CMK (cell line): ENCODE results near the gene MYMK.
"Not testable (repeated sequence)": the region's sequence is repeated elsewhere in the genome, so short reads cannot be mapped to it uniquely, and the experiment has no call there.

ENCODE experiments used
- DNase-seq: peaks from one replicate; pipeline ENCODE4 v3.0.0-alpha.2; 2010; ENCODE audit warnings: low read depth

Gene MYMK, protein sequence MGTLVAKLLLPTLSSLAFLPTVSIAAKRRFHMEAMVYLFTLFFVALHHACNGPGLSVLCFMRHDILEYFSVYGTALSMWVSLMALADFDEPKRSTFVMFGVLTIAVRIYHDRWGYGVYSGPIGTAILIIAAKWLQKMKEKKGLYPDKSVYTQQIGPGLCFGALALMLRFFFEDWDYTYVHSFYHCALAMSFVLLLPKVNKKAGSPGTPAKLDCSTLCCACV

GRCh38 chr9:133524679-133525228, at the start of gene MYMK:
MYMK (minus strand) TSS chr9:133524959; CDS start chr9:133524844, 115 bp downstream.
- DNase-seq: no peak

DNA sequence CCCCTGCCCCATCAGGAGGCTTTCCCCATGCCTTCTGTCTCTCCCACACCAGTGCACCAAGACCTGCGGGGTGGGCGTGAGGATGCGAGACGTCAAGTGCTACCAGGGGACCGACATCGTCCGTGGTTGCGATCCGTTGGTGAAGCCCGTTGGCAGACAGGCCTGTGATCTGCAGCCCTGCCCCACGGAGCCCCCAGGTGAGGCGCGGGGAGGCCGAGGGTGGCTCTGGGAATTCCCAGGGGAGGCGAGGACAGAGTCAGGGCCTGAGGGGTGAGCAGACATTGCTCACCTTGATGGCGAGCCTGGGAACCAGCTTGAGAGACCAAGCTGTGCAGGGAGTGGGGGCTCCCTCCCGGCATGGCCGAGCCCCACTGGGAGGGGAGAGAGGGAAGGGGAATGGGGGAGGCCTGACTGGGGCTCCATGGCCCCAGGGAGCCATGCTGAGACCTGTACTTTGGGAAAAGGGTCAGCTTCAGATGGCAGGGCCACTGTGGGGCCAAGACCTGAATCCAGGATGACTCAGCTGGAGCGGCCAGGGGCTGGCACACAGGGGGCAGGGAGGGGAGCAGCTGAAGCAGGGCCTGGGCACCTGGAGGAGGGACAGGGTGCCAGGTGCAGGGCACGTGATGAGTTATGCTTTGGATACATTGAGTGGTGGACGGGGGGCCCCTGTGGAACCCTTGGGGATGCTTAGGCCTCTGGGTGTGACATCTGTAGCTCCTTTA, 49.2 kb upstream of the MYMK start:
- no peak for DNase-seq

DNA sequence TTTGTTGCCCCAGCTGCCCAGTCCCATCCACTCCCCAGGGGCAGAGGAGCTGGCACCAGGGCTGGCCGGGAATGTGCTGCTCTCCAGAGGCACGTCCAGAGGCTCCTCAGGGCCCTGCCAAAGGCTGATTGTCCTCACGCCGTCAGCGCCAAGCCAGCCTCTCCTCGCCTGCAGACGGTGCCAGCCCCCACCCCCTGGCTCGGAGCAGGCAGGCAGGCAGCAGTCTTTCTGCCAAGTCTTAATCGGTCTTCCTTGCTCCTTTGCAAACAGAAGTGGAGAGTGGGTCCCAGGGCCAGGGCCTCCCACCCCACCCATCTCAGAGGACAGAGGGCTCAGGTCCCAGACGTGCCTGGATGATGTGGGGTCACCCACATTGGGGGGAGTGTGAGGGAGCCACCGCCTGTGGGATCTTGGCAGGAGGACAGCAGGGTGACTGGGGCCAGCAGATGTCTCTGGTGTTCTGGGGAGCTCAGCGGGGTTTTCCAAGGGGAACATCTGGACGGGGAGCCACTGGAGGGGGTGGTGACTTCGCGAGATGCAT, 48.1 kb upstream of the MYMK start:
- no peak for DNase-seq

GRCh38 chr9:133571896-133572595, 47.3 kb upstream of the MYMK start:
- DNase-seq: no peak

GRCh38 chr9:133571391-133571890, 46.7 kb upstream of the MYMK start:
- DNase-seq: no peak

GRCh38 chr9:133570691-133571080, 45.9 kb upstream of the MYMK start:
- no peak for DNase-seq

- no peak for DNase-seq
These were observed 45.3 kb upstream of the MYMK start for GRCh38 chr9:133569891-133570690.

DNA sequence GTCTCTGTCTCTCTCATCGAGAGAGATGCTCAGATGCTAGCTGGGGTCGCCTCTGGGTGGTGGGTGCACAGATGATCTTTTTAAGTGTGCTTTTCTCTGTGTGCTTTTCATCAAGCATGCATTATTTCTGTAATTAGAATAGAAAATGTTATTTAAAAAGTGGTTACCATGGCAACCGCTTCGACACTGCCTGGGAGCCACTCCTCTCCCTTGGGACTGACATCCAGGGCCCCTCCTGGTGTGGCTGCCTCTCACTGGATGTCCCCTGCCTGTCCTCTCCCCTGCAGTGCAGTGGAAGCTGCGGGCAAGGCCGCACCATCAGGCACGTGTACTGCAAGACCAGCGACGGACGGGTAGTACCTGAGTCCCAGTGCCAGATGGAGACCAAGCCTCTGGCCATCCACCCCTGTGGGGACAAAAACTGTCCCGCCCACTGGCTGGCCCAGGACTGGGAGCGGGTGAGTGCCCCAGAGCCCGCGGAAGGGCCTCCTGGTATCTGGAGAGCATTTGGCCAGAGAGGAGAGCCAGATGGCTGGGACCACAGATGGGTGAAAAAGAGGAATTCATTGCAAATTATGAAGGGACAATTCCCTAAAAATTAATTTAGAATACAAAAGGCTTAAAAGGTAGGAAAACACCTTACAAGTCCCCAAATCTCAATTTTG, 44.5 kb upstream of the MYMK start:
- DNase-seq: no peak

- DNase-seq: no peak
These were observed 43.4 kb upstream of the MYMK start for GRCh38 chr9:133568186-133568585.

GRCh38 chr9:133566817-133567216, 42.1 kb upstream of the MYMK start:
- DNase-seq: no peak

DNA sequence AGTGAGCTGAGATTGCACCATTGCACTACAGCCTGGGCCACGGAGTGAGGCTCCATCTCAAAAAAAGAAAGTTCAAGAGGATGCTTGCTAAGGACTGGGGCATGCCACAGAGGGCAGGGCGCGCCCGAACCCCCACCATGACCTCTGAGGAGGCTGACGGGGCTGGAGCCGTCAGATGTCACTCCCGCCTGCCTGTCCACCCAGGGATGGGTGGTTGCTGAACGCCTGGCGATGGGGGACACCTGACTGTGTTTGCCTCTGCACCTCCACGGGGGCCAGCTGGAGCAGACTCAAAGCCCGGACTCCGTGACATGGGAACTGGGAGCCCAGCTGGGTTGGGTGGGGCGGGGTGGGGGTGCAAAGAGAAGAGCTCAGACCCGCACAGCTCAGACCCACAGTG, 41.6 kb upstream of the MYMK start:
- DNase-seq: no peak

- no peak for DNase-seq
These were observed 39.8 kb upstream of the MYMK start for GRCh38 chr9:133564451-133565116.

GRCh38 chr9:133563814-133564213, 39.1 kb upstream of the MYMK start:
- not testable (repeated sequence) for DNase-seq

DNA sequence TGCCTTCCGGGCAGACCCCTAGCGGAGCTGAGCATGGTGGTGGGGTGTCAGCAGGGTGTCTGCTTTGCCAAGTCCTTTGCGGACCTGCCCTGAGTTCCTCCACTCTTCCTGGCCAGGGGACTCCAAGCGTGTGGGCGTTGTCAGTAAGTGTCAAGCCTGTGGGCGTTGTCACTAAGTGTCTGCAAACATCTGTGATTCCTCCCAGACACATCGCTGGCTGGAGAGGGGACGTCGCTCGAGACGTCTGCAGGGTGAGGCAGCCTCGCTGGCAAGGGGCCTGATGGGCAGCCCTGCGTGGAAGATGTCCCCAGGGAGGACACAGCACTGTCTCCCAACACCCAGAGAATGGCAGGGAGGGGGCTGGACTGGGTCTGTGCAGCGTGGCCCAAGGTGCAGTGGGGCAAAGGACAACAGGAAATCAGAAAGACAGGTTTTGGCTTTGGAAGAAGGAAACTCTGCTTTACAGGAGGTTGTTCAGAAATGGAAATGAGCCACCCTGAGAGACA, 38.6 kb upstream of the MYMK start:
- no peak for DNase-seq

DNA sequence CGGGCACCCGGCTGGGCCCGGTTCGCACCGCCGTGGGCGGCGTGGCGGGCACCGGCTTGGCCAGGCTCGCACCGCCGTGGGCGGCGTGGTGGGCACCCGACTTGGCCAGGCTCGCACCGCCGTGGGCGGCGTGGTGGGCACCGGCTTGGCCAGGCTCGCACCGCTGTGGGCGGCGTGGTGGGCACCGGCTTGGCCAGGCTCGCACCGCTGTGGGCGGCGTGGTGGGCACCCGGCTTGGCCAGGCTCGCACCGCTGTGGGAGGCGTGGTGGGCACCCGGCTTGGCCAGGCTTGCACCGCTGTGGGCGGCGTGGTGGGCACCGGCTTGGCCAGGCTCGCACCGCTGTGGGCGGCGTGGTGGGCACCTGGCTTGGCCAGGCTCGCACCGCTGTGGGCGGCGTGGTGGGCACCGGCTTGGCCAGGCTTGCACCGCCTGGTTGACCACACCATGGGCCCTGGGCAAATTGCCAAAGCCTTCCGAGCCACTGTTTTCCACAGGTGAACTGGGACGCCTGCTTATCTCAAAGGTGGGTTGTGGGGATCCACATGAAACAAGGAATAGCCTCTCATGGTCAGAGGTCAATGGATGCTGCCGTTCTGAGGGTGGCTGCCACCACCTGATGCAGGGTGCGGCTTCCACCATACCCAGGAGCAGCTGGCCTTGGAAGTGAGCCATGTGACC, 38.0 kb upstream of the MYMK start:
- DNase-seq: no peak

DNA sequence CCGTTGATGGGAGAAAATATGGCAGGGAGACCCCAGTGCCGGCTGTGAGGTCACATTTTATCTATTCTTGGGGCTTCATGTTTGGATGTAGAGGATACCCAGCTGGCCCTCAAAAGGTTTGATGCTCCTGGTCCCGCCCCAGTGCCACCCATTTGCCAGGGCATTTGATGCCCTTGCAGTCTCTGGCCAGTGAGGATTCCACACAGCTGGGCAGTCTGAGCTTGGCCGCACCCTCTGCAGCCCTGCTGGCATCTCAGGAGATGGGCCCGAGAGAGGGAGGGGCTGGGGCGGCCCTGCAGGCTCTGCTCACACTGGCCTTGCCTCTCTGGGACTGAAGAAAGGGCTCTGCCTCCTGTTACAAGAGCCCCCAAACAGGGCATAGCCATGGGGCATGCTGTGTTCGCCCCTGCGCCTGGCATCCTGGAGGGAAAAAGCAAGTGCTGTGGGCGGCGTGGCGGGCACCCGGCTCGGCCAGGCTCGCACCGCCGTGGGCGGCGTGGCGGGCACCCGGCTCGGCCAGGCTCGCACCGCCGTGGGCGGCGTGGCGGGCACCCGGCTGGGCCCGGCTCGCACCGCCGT, 37.3 kb upstream of the MYMK start:
- DNase-seq: no peak

- no peak for DNase-seq
These were observed 36.2 kb upstream of the MYMK start for GRCh38 chr9:133560944-133561343.

DNA sequence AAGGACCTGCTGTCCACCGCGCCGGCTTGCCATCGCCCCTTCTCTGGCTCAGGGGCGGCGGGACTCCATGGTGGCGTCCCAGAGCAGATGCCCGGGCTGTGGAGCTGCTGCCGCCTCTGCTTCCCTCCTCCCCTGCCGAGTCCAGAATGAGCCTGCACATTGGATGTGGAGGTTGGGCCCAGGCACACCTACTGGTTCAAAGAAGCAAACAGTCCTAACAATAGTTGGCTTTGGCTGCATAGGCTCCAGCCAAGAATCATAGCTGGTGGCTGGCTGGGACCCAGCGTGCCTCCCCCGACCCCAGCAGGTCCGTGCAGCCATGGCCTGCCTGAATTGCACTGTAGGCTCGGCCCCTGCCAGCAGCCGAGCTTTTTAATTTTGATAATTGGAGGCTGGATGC, 35.6 kb upstream of the MYMK start:
- no peak for DNase-seq
